Peyer's patch (tissue), 4 donors: Measurements from ENCODE around the gene JAK1. TPM values are rescaled to one million over a fixed set of nuclear protein-coding genes. Genes with fewer than 3 reads are reported as not detected.

Experiments used
- DNase-seq, 3 donors: peaks; one replicate each; pipeline ENCODE4 v3.0.0-alpha.2; 2017 to 2019
- H3K27ac ChIP-seq, 4 donors: fragments of 200-600 bp; sonication (generic); one replicate each; pipeline ENCODE4 v1.5.1; 2016 to 2019
- H3K27me3 ChIP-seq, 2 donors: fragments of 200-600 bp; sonication (generic); one replicate each; pipeline ENCODE4 v1.5.1; 2019
- H3K36me3 ChIP-seq, 3 donors: fragments of 200-600 bp; sonication (generic); one replicate each; pipeline ENCODE4 v1.5.1; 2016 to 2019
- H3K4me1 ChIP-seq, 4 donors: fragments of 200-600 bp; sonication (generic); one replicate each; pipeline ENCODE4 v1.5.1; 2016 to 2019
- H3K4me3 ChIP-seq, 4 donors: fragments of 200-600 bp; sonication (generic); 1 replicate in 3 of 4; 2 replicates in 1 of 4; pipeline ENCODE4 v1.5.1; 2016 to 2019; ENCODE audit warnings: mild to moderate bottlenecking in 1 of 4
- H3K9me3 ChIP-seq, 4 donors: fragments of 200-600 bp; sonication (generic); one replicate each; pipeline ENCODE4 v1.5.1; 2016 to 2019; ENCODE audit warnings: mild to moderate bottlenecking in 1 of 4
- POLR2A ChIP-seq, 2 donors: fragments of 450-650 bp; IDR thresholded peaks; one replicate each; pipeline ENCODE4 v1.5.1; 2017; ENCODE audit warnings: antibody characterized with exemption in 2 of 2, mild to moderate bottlenecking in 2 of 2, moderate library complexity in 2 of 2
- total RNA-seq, 4 donors: library from RNA; depleted of rRNA; stranded (reverse); fragments of >200 nt; gene quantifications; one replicate each; pipeline ENCODE4 v1.1.0, GENCODE V29; 2016
- TF ChIP-seq, protein P1 (sequence below), 6 experiments: fragments of 450-650 bp in 4 of 6; fragments of 200-600 bp in 2 of 6; sonication (generic) in 1 of 6; IDR thresholded peaks; one replicate each; pipeline ENCODE4 v1.5.1; 2017 to 2019; ENCODE audit warnings: antibody characterized with exemption in 6 of 6, mild to moderate bottlenecking in 3 of 6, moderate library complexity in 1 of 6

Gene JAK1
- total RNA-seq, 4 donors from 2014 or later = 116 to 251 (median 126) TPM

DNA sequence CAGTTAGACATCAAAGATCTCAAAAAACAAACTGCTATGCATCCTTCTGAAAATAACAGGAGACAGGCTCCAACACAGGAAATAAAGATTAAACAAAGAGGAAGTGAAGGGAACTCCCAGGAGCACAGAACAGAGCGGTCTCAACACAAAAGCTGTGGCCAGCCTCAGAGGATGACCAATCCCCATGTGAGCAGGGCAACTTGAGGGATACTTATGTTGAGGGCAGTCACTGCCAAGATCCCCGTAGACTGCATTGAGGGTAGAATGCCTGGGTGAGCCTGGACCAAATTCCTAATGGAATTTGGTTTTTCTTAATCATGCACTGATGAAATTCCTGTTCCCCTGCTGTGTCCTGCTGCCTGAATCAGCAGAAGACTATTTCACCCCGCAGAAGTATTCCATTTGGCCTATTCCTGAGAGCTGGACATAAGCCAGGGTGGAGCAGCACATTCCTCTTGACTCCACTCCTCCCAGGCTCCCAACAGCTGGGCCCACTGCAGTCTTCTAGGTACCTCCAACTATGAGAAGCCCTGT is 49.0 kb downstream of the JAK1 start:
- peak in 1 of 3 donors; percentile 62 for DNase-seq
- Histone ChIP-seq H3K4me3 (no peak overlapping the region), H3K4me1 (peaks cover 0 to 73% (median 20%) of the 10 kb centered on the region in 4 donors), H3K9me3 (no peaks in the 10 kb centered on the region), H3K27me3 (no peaks in the 10 kb centered on the region), H3K27ac (peak overlapping the region in 2 of 4 donors; percentile 58 to 61), H3K36me3 (no peaks in the 10 kb centered on the region)
- TF ChIP-seq POLR2A (IDR thresholded peaks at IDR 0.05) = no peak
- TF ChIP-seq, protein P1, sequence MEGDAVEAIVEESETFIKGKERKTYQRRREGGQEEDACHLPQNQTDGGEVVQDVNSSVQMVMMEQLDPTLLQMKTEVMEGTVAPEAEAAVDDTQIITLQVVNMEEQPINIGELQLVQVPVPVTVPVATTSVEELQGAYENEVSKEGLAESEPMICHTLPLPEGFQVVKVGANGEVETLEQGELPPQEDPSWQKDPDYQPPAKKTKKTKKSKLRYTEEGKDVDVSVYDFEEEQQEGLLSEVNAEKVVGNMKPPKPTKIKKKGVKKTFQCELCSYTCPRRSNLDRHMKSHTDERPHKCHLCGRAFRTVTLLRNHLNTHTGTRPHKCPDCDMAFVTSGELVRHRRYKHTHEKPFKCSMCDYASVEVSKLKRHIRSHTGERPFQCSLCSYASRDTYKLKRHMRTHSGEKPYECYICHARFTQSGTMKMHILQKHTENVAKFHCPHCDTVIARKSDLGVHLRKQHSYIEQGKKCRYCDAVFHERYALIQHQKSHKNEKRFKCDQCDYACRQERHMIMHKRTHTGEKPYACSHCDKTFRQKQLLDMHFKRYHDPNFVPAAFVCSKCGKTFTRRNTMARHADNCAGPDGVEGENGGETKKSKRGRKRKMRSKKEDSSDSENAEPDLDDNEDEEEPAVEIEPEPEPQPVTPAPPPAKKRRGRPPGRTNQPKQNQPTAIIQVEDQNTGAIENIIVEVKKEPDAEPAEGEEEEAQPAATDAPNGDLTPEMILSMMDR (IDR thresholded peaks at IDR 0.05) = no peak

DNA sequence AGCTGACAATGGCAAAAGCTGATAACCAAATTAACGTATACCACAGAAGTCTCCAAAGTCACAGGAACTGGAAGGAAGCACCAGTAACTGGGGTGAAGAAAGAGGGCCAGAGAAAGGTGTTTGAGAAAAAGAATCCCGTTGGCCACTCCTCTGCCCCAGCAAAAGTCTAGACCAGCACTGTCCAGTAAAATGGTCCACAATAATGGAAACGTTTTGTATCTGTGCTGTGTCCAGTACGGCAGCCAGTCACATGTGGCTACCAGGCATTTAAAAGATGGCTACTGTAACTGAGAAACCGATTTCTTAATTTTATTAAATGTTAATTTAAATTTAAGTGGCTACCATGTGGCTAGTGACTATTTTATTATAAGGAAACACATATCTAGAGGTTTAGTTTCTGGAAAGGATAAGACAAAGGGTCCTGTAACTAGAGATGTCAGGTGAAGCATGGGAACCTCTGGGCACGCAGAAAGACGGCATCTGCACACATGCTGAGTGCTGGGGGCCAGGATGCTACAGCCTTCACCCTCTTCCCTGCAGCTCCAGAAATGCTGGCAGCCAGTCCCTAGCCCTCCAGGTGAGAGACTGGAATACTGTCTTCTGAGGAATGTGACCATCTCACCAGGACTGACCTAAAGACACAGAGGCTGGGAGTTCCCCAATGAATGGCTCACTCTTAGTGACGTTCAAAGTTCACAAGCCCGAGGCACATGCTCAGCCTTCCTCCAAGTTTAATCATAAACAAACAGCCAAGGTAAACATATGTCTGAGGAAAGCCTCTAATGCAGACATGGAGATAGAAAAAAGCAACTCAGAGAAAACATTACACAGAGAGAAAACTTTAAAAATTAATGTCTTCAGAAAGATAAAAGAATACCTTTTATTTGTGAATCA is 50.7 kb downstream of the JAK1 start:
- peak in 2 of 3 donors; percentile 57 to 79 for DNase-seq
- no peaks in the 10 kb centered on the region for H3K9me3 ChIP-seq
- no peaks in the 10 kb centered on the region for H3K36me3 ChIP-seq
- TF ChIP-seq, protein P1 (IDR thresholded peaks at IDR 0.05) = no peak
- peak in 1 of 2 donors; percentile 28 for TF ChIP-seq POLR2A (IDR thresholded peaks at IDR 0.05)
- H3K4me3 ChIP-seq = no peak overlapping the region
- peak overlapping the region in 2 of 4 donors; percentile 61 to 67 for H3K27ac ChIP-seq
- no peaks in the 10 kb centered on the region for H3K27me3 ChIP-seq
- H3K4me1 ChIP-seq = peaks cover 0 to 74% (median 19%) of the 10 kb centered on the region in 4 donors

DNA sequence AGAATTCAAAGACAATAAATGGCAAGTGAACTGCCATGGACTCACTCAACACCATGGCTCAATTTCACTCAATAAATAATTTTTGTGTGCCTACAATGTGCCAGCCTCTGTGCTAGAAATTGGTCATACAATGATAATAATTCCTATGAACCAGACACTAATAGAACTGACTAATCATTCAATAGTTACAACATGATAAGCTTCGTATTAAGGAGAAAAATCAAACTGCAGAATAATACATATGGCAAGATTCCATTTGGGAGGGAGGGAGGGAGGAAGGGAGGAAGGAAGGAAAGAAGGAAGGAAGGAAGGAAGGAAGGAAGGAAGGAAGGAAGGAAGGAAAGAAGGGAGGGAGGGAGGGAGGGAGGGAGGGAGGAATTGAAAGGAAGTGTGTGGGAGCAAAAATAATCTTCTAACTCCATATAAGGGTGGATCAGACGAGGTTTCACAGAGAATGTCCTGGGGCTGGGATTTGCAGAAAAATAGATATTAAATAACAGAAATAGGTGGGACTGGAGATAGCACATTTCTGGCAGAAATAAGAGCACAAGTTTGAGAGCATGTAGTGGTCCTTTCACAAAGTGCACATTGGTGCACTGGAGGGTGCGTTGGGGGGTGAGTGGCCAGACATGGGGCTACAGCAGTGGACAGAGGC is 52.9 kb downstream of the JAK1 start:
- Histone ChIP-seq H3K27me3 (no peaks in the 10 kb centered on the region), H3K36me3 (no peaks in the 10 kb centered on the region), H3K9me3 (no peaks in the 10 kb centered on the region), H3K4me3 (no peak overlapping the region), H3K27ac (no peak overlapping the region), H3K4me1 (peaks cover 0 to 68% (median 19%) of the 10 kb centered on the region in 4 donors)
- no peak for TF ChIP-seq POLR2A (IDR thresholded peaks at IDR 0.05)
- TF ChIP-seq, protein P1 (IDR thresholded peaks at IDR 0.05) = no peak
- no peak for DNase-seq

DNA sequence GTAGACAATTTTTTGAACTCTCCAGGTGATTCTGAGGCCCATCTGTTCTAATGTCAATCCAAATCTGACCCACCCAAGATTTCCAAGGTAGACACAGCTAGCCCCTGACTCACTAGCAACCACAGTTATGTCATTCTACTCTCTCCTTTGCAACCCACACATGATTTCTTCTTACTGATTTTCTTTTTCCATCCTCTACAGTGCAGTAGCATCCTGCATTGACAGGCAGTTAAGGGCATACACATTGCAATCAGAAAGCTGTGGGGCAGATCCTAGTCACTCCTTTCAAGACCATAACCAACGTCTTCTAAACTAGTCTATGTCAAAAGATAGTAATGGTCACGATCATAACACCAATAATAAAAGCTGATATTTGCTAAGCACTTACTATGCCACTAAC is 54.2 kb downstream of the JAK1 start:
- H3K4me1 ChIP-seq = peaks cover 0 to 63% (median 12%) of the 10 kb centered on the region in 4 donors

DNA sequence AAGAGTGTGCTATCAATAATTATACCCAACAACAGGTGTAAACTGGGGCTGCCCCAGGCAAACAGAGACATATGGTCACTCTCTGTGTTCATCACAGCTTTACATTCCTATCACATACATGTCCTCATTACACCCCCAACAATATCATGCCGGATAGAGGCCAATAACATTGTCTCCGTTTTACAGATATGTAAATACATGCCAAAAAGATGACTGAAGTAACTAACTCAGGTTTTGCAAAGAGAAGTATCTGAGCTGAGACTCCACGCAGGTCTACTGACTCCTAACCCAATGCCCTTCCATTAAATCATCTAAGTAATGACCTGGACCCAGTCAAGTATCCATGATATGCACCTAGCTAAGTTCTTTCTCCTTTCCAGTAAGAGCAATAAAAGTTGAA is 55.0 kb downstream of the JAK1 start:
- peaks cover 0 to 64% (median 7%) of the 10 kb centered on the region in 4 donors for H3K4me1 ChIP-seq
- no peaks in the 10 kb centered on the region for H3K27me3 ChIP-seq
- no peak for DNase-seq
- H3K36me3 ChIP-seq = no peaks in the 10 kb centered on the region
- TF ChIP-seq, protein P1 (IDR thresholded peaks at IDR 0.05) = no peak
- no peak for TF ChIP-seq POLR2A (IDR thresholded peaks at IDR 0.05)
- H3K9me3 ChIP-seq = no peaks in the 10 kb centered on the region
- H3K27ac ChIP-seq = no peak overlapping the region
- H3K4me3 ChIP-seq = no peak overlapping the region

More for the DNA sequence above, 54.2 kb downstream of the JAK1 start:
- Histone ChIP-seq H3K27ac (no peak overlapping the region), H3K27me3 (no peaks in the 10 kb centered on the region), H3K4me3 (no peak overlapping the region), H3K36me3 (no peaks in the 10 kb centered on the region), H3K9me3 (no peaks in the 10 kb centered on the region)
- TF ChIP-seq, protein P1 (IDR thresholded peaks at IDR 0.05) = no peak
- no peak for TF ChIP-seq POLR2A (IDR thresholded peaks at IDR 0.05)
- no peak for DNase-seq
